Trophoblast cell (in vitro differentiated cells and primary cell): ENCODE measurements around the gene FNDC1.

ENCODE experiments used
- DNase-seq, 2 donors: peaks; one replicate each; pipeline ENCODE4 v3.0.0-alpha.2; 2016
- H2AFZ ChIP-seq: 2 replicates; pipeline ENCODE4 v1.6.1; 2013; ENCODE audit warnings: low read length, moderate library complexity, mild to moderate bottlenecking; ENCODE audit not compliant: insufficient read depth, poor library complexity
- H2AK5ac ChIP-seq: 2 replicates; pipeline ENCODE4 v1.6.1; 2013; ENCODE audit warnings: mild to moderate bottlenecking, low read length
- H2BK120ac ChIP-seq: 2 replicates; pipeline ENCODE4 v1.6.1; 2013; ENCODE audit warnings: low read length, mild to moderate bottlenecking, moderate library complexity; ENCODE audit not compliant: insufficient read depth, poor library complexity
- H2BK12ac ChIP-seq: 2 replicates; pipeline ENCODE4 v1.6.1; 2013; ENCODE audit warnings: mild to moderate bottlenecking, low read length, moderate library complexity
- H2BK5ac ChIP-seq: 2 replicates; pipeline ENCODE4 v1.6.1; 2013; ENCODE audit warnings: low read length, low read depth, moderate library complexity, mild to moderate bottlenecking; ENCODE audit not compliant: poor library complexity
- H3K14ac ChIP-seq: 2 replicates; pipeline ENCODE4 v1.6.1; 2013; ENCODE audit warnings: mild to moderate bottlenecking, low read length
- H3K18ac ChIP-seq: 2 replicates; pipeline ENCODE4 v1.6.1; 2013; ENCODE audit warnings: mild to moderate bottlenecking, low read length
- H3K23ac ChIP-seq: 2 replicates; pipeline ENCODE4 v1.6.1; 2013; ENCODE audit warnings: low read length
- H3K27ac ChIP-seq: 2 replicates; pipeline ENCODE4 v1.5.1; 2013; ENCODE audit warnings: low read depth, mild to moderate bottlenecking, inconsistent platforms, low read length, moderate library complexity
- H3K27me3 ChIP-seq: 2 replicates; pipeline ENCODE4 v1.6.1; 2013; ENCODE audit warnings: inconsistent platforms, mild to moderate bottlenecking, low read length, moderate library complexity; ENCODE audit not compliant: insufficient read depth
- H3K36me3 ChIP-seq, 2 experiments: 1 replicate in 1 of 2; 2 replicates in 1 of 2; pipeline ENCODE4 v1.6.1; 2013; ENCODE audit warnings: low read length in 2 of 2, mild to moderate bottlenecking in 2 of 2, moderate library complexity in 1 of 2; ENCODE audit not compliant: insufficient read depth in 2 of 2, control insufficient read depth in 1 of 2
- H3K4ac ChIP-seq: 2 replicates; pipeline ENCODE4 v1.6.1; 2013; ENCODE audit warnings: low read depth, mild to moderate bottlenecking, low read length, moderate library complexity
- H3K4me1 ChIP-seq, 2 experiments: 1 replicate in 1 of 2; 2 replicates in 1 of 2; pipeline ENCODE4 v1.6.1; 2013; ENCODE audit warnings: low read length in 2 of 2, mild to moderate bottlenecking in 2 of 2, moderate library complexity in 1 of 2; ENCODE audit not compliant: insufficient read depth in 2 of 2, control insufficient read depth in 1 of 2
- H3K4me2 ChIP-seq: 2 replicates; pipeline ENCODE4 v1.6.1; 2013; ENCODE audit warnings: inconsistent platforms, mild to moderate bottlenecking, low read length, moderate library complexity
- H3K4me3 ChIP-seq: 2 replicates; pipeline ENCODE4 v1.5.1; 2013; ENCODE audit warnings: mild to moderate bottlenecking, low read depth, low read length, inconsistent platforms
- H3K79me1 ChIP-seq: one replicate; pipeline ENCODE4 v1.6.1; 2013; ENCODE audit warnings: low read length
- H3K79me2 ChIP-seq: 2 replicates; pipeline ENCODE4 v1.6.1; 2013; ENCODE audit warnings: low read length, mild to moderate bottlenecking; ENCODE audit not compliant: control insufficient read depth, insufficient read depth, poor library complexity
- H3K9ac ChIP-seq: 2 replicates; pipeline ENCODE4 v1.6.1; 2013; ENCODE audit warnings: mild to moderate bottlenecking, low read length
- H3K9me3 ChIP-seq: 2 replicates; pipeline ENCODE4 v1.6.1; 2013; ENCODE audit warnings: low read depth, mild to moderate bottlenecking, control low read depth, inconsistent platforms, low read length; ENCODE audit not compliant: insufficient read depth
- H4K12ac ChIP-seq: 2 replicates; pipeline ENCODE4 v1.6.1; 2013; ENCODE audit warnings: low read depth, mild to moderate bottlenecking, low read length, moderate library complexity
- H4K8ac ChIP-seq: 2 replicates; pipeline ENCODE4 v1.6.1; 2013; ENCODE audit warnings: low read depth, mild to moderate bottlenecking, low read length, moderate library complexity
- H4K91ac ChIP-seq: one replicate; pipeline ENCODE4 v1.6.1; 2013; ENCODE audit warnings: low read depth, mild to moderate bottlenecking, low read length, moderate library complexity
- WGBS: extraction: QIAGEN DNeasy Blood & Tissue Kit; methylation state at CpG from one replicate; pipeline ENCODE4 v1.1.7; 2013; ENCODE audit warnings: missing lambda C conversion rate; ENCODE audit not compliant: insufficient read length, insufficient coverage; ENCODE audit errors: extremely low coverage; 5-methylcytosine and 5-hydroxymethylcytosine counted together

Gene FNDC1

GRCh38 chr6:159303784-159304183 lies 134.6 kb downstream of the FNDC1 start:
- no peak overlapping the region for H3K14ac ChIP-seq
- no peak overlapping the region for H2BK120ac ChIP-seq
- peaks cover 2% of the 10 kb centered on the region for H3K9me3 ChIP-seq
- no peak overlapping the region for H3K4me3 ChIP-seq
- H3K27me3 ChIP-seq = no peaks in the 10 kb centered on the region
- no CpG with 5 or more reads among the region's 6 CpGs for WGBS
- no peak overlapping the region for H3K4me2 ChIP-seq
- no peak overlapping the region for H3K23ac ChIP-seq
- no peak overlapping the region for H2AK5ac ChIP-seq
- H2BK5ac ChIP-seq = no peak overlapping the region
- no peaks in the 10 kb centered on the region for H3K79me1 ChIP-seq
- no peak overlapping the region for H4K12ac ChIP-seq
- H3K4ac ChIP-seq = no peak overlapping the region
- no peak overlapping the region for H3K9ac ChIP-seq
- H2AFZ ChIP-seq = no peak overlapping the region
- no peak overlapping the region for H3K27ac ChIP-seq
- H2BK12ac ChIP-seq = no peak overlapping the region
- no peaks in the 10 kb centered on the region for H3K79me2 ChIP-seq
- no peaks in the 10 kb centered on the region for H3K36me3 ChIP-seq
- DNase-seq = no peak
- no peak overlapping the region for H3K18ac ChIP-seq
- H3K4me1 ChIP-seq = no peaks in the 10 kb centered on the region
- H4K91ac ChIP-seq = no peak overlapping the region
- no peak overlapping the region for H4K8ac ChIP-seq

- H3K4ac ChIP-seq = no peak overlapping the region
- H2BK5ac ChIP-seq = no peak overlapping the region
- H3K4me3 ChIP-seq = no peak overlapping the region
- H4K91ac ChIP-seq = no peak overlapping the region
- H3K4me2 ChIP-seq = no peak overlapping the region
- H3K9me3 ChIP-seq = peaks cover under 1% of the 10 kb centered on the region
- H2AFZ ChIP-seq = no peak overlapping the region
- no peak overlapping the region for H4K8ac ChIP-seq
- H3K27me3 ChIP-seq = no peaks in the 10 kb centered on the region
- H3K14ac ChIP-seq = no peak overlapping the region
- no peak overlapping the region for H2BK120ac ChIP-seq
- no CpG with 5 or more reads among the region's 1 CpG for WGBS
- no peak overlapping the region for H2AK5ac ChIP-seq
- no peak overlapping the region for H3K23ac ChIP-seq
- H3K79me1 ChIP-seq = no peaks in the 10 kb centered on the region
- no peak for DNase-seq
- no peak overlapping the region for H4K12ac ChIP-seq
- no peak overlapping the region for H3K18ac ChIP-seq
- H3K27ac ChIP-seq = no peak overlapping the region
- H2BK12ac ChIP-seq = no peak overlapping the region
- no peaks in the 10 kb centered on the region for H3K4me1 ChIP-seq
- H3K79me2 ChIP-seq = no peaks in the 10 kb centered on the region
- no peak overlapping the region for H3K9ac ChIP-seq
- no peaks in the 10 kb centered on the region for H3K36me3 ChIP-seq
Measured at GRCh38 chr6:159304641-159305040, 135.4 kb downstream of the FNDC1 start.

DNA sequence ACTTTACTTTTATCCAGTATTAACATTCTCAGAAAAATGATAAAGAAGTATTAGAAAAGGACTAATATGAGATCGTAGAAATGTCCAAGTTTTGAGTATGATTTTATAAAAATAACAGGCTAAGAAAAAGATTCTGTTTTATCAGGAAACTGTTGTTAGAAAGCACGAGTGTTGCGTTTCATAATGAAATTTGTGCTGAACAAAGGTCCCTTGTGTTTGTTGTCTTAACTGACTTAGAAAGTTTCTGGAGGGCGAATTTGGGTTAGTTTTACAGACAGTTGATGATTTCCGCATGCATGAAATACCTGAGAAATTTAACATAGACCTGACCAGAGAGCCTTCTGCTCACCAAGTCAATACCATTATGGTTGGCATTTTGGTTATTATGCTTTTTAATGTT lies 136.0 kb downstream of the FNDC1 start:
- H2BK120ac ChIP-seq = no peak overlapping the region
- no peak overlapping the region for H4K12ac ChIP-seq
- no peak overlapping the region for H2AFZ ChIP-seq
- H3K79me1 ChIP-seq = no peaks in the 10 kb centered on the region
- DNase-seq = no peak
- no peaks in the 10 kb centered on the region for H3K36me3 ChIP-seq
- no peak overlapping the region for H4K91ac ChIP-seq
- H3K4me1 ChIP-seq = no peaks in the 10 kb centered on the region
- H2BK5ac ChIP-seq = no peak overlapping the region
- no peak overlapping the region for H3K18ac ChIP-seq
- no peak overlapping the region for H3K23ac ChIP-seq
- no peaks in the 10 kb centered on the region for H3K79me2 ChIP-seq
- no peak overlapping the region for H3K14ac ChIP-seq
- H3K9ac ChIP-seq = no peak overlapping the region
- no peaks in the 10 kb centered on the region for H3K9me3 ChIP-seq
- no peak overlapping the region for H3K4me2 ChIP-seq
- H3K27me3 ChIP-seq = no peaks in the 10 kb centered on the region
- no CpG with 5 or more reads among the region's 5 CpGs for WGBS
- H2AK5ac ChIP-seq = no peak overlapping the region
- H3K4ac ChIP-seq = no peak overlapping the region
- H3K4me3 ChIP-seq = no peak overlapping the region
- no peak overlapping the region for H4K8ac ChIP-seq
- H2BK12ac ChIP-seq = no peak overlapping the region
- H3K27ac ChIP-seq = no peak overlapping the region

DNA sequence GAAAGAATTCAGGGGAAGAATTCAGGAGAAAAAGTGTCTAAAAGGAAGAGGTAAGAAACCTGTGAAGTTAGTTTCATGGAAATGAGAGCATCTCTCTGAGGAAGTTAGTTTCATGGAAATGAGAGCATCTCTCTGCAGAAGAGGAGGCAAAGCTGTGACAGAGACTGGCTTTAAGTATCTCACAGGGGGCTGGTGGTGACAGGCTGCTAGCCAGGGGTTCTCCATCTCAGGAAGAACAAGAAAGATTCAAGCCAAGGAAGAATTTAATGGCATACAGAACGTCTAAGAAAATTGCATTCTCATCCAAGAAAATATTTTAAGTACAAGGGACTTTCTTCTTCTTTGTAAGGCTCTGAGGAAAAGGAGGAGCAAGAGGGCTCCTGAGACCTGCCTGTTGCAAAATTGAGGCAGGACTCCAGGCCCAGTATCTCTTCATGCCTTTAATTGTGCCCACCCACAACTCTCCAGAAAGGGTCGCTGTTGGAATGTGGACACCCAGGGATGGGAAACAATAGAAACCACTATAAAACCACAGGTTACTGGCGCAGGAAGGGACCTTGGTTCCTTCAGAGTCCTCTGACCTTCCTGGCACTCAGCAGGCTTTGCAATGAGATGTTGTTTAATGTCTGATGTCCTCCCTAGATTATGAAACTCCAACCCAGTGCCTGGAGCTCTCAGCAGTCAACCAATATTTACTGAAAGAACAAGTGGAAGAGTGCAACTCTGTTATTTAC lies 136.8 kb downstream of the FNDC1 start:
- no peak overlapping the region for H3K18ac ChIP-seq
- no peak overlapping the region for H2AFZ ChIP-seq
- no peak overlapping the region for H2BK5ac ChIP-seq
- H3K79me2 ChIP-seq = no peaks in the 10 kb centered on the region
- H3K9ac ChIP-seq = no peak overlapping the region
- no peaks in the 10 kb centered on the region for H3K36me3 ChIP-seq
- H2AK5ac ChIP-seq = no peak overlapping the region
- H3K9me3 ChIP-seq = no peaks in the 10 kb centered on the region
- no peaks in the 10 kb centered on the region for H3K79me1 ChIP-seq
- H4K12ac ChIP-seq = no peak overlapping the region
- H2BK12ac ChIP-seq = no peak overlapping the region
- no peak overlapping the region for H3K4me2 ChIP-seq
- H3K4me1 ChIP-seq = no peaks in the 10 kb centered on the region
- no peak overlapping the region for H3K4ac ChIP-seq
- H3K27me3 ChIP-seq = no peaks in the 10 kb centered on the region
- no peak for DNase-seq
- no peak overlapping the region for H3K4me3 ChIP-seq
- H4K91ac ChIP-seq = no peak overlapping the region
- no peak overlapping the region for H3K14ac ChIP-seq
- no peak overlapping the region for H4K8ac ChIP-seq
- no peak overlapping the region for H3K27ac ChIP-seq
- WGBS = no CpG with 5 or more reads among the region's 3 CpGs
- no peak overlapping the region for H3K23ac ChIP-seq
- H2BK120ac ChIP-seq = no peak overlapping the region
